Retina (tissue), 1 donor: ENCODE results near the gene TUBA8.
A peak's percentile ranks its signal among the peaks of the same experiment; 100 is the strongest.
"Not testable (repeated sequence)": the region's sequence is repeated elsewhere in the genome, so short reads cannot be mapped to it uniquely, and the experiment has no call there.

Experiments used
- DNase-seq: peaks from one replicate; pipeline ENCODE4 v3.0.0-alpha.2; 2016

The TUBA8 gene

DNA sequence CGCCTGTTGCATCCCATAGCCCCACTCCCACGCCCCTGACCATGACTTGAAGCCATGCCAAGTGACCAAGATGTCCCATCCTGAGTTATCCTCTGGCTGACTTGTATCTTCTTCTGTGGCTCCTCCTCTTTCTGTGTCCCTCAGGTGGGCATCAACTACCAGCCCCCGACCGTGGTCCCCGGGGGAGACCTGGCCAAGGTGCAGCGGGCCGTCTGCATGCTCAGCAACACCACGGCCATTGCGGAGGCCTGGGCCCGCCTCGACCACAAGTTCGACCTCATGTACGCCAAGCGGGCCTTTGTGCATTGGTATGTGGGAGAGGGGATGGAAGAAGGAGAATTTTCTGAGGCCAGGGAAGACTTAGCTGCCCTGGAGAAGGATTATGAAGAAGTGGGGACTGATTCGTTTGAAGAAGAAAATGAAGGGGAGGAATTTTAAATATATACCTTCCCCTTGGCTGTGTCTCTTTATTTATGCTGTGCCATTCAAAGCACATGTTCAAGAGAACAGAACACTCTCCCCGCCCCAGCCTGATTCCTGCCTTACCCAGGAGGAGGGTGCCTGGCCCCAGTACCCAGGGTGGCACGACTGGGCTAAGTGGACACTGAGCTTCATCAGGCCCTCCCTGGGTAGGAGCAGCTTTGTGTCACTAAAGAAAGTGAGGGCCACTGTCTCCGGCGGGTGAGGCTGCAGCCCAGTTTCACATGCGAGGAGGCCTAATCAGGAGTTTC is 20.3 kb downstream of the TUBA8 start:
- no peak for DNase-seq

DNA sequence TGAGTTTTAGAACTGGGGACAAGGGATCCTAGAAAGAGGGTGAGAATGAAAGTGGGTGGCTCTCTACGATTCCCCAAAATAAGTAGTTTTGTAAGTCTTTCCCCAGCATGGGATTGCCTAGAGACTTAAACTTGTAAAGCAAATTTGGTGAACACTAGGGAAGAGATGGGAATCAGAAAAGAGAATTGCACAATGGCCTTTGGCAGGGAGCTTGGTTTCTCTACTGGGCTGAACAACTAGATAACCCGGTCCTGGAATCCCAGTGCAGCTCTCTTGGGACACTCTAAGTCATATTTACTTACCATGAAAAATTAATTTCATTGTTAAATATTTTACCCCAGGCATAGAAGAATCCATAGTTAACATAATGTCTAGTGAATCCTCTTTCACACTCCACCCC is 22.8 kb downstream of the TUBA8 start:
- DNase-seq = no peak

DNA sequence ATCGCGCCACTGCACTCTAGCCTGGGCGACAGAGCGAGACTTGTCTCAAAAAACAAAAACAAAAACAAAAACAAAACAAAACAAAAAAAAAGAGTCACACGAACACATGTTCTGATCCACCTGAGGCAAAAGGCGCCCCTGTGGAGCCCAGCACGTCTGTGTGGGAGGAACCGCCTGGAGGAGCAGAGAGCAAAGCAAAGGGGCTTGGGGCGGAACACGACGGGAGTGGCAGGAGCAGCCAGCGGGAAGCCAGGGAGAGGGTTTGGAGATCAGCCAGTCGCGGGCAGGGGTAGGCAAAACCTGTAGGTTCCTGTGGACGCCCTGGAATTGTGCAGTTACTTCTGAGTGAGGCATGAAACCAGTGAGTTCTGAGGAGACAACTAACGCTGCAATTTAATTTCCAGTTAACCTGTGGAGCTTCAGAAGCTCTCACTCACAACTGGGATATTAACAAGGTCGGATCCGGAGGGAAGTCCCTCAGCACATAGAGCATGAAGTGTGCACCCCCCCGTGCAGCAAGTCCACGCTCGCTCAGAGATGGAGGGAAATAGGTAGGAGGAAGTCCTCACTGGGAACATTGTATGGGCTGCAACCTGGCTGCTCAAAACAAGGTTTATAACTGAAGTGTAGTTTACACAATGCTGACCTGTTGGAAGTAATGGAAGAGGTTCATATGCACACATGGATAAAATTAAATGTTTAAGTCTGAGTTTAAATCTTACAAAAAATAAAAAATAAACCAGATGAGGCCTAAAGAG is 26.1 kb downstream of the TUBA8 start:
- DNase-seq = no peak

DNA sequence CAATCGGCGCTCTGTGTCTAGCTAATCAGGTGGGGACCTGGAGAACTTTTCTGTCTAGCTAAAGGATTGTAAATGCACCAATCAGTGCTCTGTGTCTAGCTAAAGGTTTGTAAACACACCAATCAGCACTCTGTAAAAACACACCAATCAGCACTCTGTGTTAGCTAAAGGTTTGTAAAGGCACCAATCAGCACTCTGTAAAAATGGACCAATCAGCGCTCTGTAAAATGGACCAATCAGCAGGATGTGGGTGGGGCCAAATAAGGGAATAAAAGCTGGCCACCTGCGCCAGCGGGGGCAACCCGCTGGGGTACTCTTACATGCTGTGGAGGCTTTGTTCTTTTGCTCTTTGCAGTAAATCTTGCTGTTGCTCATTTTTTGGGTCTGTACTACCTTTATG is 30.4 kb downstream of the TUBA8 start:
- DNase-seq = not testable (repeated sequence)

DNA sequence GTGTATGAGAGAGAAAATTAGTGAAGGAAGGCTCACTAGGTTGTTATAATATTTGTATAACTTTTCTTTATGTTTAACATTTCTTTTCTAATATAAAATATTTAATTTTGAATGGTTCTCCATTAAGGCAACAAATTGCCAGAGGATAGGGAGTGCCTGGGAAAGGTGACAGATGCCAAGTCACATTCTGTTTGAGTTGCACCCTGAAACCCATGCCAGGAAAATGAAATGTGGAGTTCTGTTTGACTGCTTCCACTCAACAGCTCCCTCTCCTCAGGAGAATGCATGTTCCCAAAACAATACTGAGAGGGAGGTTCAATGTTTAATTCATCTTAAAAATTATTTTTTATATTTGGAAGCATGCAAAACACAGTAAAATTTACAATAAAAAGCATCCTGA is 33.5 kb downstream of the TUBA8 start:
- no peak for DNase-seq

DNA sequence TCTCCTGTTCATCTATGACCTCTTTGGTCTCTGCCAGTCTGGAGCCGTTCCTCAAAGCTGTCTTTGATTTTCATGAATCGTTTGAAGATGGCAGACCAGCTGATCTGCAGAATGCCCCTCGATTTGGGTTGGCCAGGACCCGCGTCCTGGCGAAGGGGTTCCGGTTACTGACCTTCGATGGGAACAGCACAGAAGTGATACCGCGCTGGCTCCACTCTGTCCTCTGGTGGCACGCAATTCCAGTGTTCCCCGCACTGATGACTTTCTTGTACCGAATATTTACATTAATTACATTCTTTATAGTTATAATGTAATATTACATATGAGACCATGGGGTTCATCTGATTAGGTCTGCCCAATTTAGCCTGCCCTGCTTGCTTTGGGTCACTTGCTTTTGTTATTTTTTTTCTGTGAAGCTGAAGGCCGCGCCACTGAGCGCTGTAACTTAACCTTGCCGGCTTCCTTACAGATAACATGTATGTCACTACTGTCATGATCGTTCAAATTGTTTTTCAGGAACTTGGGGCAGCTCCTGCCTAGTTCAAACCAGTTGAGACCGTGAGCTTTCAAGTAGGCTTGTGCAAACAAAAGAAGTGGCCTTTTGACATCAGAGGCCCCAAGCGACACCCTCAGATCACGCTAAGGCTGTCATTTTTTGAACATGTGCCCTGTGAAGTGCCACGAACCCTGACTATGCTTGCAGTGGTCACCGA is 35.2 kb downstream of the TUBA8 start:
- no peak for DNase-seq

DNA sequence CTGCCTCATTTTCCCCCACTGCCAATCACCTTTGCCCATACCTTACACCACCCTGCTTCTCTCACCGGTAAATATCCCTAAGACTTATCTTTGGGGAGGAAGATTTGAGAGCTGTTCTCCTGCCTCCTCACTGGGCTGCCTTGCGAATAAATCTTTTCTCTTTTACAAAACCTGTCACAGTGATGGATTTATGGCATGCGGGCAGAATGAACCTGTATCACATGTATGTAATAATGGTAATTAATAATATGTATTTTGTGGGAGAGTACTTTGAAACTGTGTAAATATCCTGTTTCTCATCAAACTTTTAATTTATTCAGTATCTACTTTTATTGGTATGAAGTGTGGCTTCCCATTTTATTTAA is 35.8 kb downstream of the TUBA8 start:
- no peak for DNase-seq

DNA sequence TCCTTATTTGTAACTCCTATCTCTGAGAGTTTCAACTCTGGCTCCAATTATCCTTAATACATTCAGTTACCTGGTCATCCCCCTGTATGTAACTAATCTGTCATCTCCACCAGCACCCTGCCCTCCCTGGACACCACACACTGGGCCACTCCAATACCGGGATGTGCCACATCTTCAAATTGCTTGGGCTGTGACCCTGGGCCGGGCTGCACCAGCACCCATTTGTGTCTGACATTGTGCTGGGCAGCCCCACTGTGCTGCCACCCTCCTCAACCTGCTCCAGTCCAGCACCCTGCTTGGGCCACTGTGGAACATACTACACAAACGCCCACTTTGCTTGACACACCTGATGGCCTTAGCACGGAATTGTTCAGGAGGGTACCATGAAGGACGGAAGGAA is 37.2 kb downstream of the TUBA8 start:
- no peak for DNase-seq

DNA sequence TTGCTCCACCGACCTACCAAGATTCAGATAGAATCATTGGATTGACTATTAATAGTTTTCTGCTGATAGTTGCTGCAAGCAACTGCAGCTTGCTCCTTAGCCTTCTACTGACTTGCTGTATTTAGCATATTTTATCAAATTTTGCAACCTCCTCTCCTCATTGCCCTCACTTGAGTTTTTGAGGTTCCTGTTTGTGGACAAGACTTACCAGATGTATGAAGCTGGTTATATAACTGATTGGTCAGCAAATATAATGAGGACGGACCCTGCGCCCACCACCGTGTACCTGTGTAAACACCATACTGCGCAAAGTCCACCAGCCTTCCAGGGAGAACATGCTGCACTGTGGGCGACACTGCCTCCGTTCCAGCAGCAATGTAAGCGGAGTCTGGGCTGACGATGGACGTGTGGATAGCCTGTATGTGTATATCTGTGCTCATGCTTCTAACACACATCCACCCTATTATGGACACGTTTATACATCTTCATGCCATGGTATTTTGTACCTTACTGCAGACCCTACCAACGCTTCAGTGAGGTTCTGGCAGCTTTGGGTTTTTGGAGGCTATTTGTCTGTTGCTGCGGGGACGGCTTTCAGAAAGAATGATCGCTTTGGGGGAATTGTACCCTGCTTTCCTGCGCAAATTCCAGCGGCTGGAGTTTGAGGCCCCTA is 37.8 kb downstream of the TUBA8 start:
- DNase-seq = no peak

DNA sequence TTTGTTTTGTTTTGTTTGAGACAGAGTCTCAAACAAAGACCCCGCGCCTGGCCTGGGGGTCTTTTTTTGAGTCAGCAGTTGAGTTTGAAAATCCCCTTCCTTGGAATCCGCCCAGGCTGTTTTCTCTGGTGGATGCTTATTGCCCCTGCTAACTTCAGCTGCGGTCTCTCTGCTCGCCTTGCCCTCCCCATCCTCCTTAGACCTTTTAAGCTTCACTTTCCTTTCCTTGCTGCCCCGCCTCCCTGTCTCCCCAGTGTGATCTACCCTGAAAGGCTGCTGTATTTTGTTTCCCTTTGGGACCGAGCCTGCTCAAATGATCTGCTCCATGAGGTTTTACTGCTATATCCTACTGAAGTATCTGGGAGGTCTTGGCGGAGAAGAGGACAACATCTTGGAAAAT is 41.9 kb downstream of the TUBA8 start:
- DNase-seq = no peak

DNA sequence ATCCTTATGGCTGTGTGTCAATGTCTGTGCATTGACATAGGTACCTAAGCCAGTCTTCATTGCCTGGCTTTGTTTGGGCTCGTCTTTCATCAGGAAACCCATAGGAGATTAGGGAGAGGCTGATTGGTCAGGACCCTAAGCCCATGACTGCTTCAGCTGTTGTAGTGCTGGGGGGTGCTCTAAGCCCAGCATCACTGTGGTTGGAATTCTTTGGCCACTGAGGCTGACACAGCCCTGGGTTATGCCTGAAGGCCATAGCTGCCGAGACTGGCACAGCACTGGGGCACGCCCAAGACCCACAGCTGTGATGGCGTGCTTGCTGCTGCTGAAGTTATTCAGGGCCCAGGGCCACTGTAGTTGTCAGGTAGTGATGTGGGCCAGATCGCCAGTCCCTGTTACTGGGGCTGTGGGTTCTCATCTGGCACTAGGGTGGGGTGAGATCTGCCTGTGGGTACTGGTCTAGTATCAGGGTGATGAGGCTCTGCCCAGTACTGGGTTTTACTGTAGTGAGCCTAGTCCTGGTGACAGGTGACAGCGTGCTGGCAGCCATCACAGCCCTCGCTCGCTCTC is 44.3 kb downstream of the TUBA8 start:
- DNase-seq = no peak

DNA sequence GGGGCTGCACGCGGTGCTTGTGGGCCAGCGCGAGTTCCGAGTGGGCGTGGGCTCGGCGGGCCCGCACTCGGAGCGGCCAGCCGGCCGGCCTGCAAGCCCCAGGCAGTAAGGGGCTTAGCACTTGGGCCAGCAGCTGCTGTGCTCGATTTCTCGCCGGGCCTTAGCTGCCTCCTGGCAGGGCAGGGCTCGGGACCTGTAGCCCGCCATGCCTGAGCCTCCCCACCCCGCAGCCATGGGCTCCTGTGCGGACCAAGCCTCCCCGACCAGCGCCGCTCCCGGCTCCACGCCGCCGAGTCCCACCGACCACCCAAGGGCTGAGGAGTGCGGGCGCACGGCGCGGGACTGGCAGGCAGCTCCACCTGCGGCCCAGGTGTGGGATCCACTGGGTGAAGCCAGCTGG is 44.9 kb downstream of the TUBA8 start:
- DNase-seq = not testable (repeated sequence)

DNA sequence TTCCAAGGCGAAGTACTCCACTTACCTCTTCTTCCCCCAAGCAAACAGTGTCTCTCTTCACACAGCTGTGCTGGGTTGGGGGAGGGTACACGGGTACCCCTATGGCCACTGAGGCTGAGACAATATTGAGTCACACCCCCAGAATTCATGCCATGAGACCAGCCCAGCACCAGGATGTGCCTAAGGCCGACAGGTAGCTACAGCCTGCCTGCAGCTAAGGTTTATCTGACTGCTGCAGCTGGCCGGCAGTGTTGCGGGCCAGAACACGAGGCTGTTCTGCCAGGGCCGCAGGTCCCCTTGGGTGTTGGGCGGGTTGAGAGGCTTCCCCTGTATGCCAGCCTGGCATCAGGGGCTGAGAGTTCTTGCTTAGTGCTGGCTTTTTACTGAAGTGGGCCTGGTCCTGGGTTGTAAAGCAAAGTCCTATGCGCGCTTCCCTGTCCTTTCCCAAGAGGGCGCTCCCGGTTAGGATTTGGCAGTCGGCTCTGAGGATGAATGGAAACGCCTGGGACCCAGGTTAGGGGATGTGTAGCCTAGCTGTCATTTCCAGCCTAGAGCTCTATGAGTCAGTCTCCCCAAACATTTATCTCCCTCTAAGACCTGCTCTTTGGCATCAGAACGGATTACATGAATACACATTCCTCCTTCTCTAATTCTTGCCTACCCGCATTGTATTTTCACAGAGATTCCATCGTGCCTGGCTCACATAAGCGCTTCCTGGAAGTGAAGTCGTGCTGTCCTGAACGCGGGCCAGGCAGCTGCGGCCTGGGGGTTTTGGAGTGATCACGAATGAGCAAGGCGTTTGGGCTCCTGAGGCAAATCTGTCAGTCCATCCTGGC is 46.5 kb downstream of the TUBA8 start:
- DNase-seq = peak; percentile 79

DNA sequence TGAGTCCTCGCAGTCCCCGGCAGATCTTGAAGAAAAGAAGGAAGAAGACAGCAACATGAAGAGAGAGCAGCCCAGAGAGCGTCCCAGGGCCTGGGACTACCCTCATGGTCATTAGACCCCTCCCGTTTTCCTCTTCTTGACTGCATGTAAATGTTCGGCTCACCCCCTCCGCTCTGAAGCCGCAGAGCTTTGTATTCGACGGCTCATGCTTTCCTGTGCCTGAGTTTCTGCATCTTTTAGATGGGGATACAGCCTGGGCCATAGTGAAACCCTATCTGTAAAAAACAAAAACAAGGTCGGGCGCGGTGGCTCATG is 47.1 kb downstream of the TUBA8 start:
- DNase-seq = no peak

DNA sequence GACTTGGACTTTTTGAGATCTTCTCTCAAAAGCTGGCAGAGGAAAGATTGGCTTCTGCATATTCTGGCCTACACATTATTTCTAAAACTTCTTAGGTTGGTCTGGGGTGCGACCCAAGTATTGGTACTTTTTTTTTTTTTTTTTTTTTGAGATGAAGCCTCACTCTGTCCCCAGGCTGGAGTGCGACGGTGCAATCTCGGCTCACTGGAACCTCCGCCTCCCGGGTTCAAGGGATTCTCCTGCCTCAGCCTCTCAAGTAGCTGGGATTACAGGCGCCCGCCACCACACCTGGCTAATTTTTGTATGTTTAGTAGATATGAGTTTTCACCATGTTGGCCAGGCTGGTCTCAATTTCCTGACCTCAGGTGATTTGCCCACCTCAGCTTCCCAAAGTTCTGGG is 50.0 kb downstream of the TUBA8 start:
- not testable (repeated sequence) for DNase-seq

DNA sequence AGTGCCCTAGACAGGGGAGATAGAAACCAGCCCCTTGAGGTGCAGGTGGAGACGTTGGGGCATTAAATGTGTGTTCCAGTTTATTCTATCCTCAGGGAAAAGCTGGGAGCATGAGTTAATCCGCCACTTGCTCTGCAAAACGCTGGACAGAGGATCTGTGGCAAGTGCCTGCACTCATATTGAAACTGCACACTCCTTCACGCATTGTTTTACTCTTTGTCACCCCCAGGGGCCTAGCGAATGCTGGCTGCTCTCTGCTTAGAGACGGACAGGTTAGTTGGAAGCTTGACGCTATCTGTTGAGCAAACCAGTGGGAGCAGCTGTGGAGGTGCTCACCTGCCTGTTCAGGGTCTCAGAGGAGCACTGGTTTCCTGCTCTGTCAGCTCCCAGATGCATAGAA is 53.2 kb downstream of the TUBA8 start:
- DNase-seq = not testable (repeated sequence)

DNA sequence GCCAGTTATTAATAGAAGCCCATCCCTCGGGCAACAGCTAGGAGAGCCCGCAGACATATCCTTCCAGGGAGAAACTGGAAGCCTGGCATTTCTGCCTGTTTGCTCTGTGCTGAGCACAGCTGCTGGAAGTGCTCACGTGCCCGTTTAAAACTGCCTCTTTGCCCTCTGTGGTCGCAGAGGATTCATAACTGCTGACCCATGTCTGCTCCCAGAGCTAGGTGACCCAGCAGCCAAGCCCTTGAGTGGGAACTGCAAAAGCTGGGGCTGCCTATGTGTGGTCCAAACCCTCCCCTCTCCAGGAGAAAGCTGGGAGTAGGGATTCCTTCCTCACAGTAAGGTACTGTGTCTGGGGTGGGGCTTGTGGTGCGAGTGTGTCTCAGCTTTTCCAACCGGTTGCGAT is 54.0 kb downstream of the TUBA8 start:
- not testable (repeated sequence) for DNase-seq

DNA sequence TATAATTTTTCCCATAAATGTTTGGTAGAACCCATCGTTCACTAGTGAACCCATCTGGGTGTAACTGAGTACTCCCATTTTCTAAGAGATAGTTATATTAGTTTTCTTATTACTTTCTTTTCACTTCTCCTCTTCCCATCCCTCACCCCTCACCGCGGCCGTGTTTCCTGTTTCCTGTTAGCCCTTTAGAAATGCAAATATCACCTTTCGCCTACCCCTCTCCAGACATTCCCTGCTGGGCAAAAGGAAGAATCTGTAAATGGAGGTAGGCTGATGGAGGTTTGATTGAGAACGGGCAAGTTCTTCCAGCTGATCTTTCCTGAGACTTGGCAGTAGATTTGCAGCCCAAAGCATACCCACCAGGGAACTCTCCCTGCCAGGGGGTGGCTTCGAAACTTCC is 54.7 kb downstream of the TUBA8 start:
- not testable (repeated sequence) for DNase-seq

DNA sequence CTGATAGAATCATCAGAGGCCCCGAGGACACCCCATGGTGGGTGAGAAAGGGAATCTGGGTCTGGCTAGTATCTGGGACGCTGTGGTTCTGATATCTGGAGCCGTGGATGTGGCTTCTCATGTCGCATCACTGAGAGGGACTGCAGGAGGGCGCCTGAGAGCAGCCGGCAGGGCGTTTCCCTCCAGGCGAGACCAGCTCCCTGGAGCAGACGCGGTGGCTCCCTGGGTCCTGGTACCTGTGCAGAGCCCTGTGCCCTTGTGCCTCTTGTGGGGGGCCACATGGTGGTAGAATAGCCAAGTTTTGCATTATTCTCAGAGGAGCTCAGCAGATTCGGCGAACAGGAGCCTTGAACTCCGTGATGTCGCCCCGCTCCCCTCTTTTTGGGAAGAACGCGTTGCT is 59.7 kb downstream of the TUBA8 start:
- not testable (repeated sequence) for DNase-seq

DNA sequence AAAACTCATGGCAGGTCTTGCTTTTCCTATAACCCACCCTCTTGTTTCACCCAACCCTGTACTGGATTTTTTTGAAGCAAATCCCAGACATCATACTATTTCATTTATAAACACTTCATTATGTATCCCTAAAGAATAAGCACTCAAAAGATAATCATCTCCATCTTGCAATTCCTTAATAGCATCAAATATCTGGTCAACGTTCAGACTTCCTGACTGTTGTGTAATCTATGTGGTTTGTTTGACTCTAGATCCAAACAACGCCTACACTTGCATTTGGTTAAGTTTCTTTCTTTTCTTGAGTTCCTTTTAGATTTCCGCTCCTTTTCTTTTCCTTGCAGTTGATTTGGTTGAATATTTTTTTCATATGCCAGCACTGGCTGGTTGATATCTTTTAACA is 61.6 kb downstream of the TUBA8 start:
- not testable (repeated sequence) for DNase-seq

DNA sequence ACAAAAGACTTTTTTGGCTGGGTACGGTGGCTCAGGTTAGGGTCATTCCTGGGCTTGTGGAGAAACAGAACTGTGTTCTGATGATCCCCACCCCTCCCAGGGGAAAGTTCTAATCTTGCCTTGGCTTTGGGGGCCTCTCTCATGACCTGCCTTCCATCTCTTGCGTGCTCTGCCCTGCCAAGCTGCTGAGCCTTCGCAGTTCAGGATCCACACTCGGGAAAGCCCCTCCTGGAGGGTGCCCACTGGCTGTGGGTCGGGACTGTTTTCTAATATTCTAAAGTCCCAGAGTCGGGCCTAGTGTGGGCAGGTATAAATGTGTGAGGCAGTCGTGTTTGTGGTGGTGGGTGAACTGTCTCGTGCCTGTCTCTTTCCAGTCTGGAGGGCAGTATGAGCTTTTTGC is 62.2 kb downstream of the TUBA8 start:
- DNase-seq = not testable (repeated sequence)

DNA sequence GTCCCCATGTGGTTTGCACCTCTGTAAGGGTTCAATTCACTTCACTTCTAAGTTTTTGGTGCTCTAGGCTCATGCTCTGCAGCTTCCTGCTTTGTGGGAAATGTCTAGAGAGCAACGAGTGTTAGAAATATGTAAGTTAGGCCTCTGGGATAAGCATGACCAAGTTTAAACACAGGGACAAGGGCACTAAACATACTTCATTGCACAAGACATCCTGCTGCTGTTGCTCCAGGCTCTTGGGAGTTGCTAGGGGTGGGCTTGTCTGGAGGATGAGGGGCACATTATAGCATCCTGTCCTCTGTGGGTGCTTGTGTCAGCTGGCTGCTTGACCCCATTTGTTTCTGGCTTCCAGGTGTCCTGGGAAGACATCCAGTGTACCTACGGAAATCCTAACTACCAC is 62.8 kb downstream of the TUBA8 start:
- not testable (repeated sequence) for DNase-seq
